SU-DHL-6 (cell line): Measurements from ENCODE around the gene NDUFB10.

Experiments
- H2AFZ ChIP-seq: fragments of 200-600 bp; sonication (generic); 2 replicates; pipeline ENCODE4 v1.6.1; 2014; ENCODE audit warnings: low read depth, mild to moderate bottlenecking, moderate library complexity, mixed read lengths, antibody characterized with exemption, low read length; ENCODE audit not compliant: severe bottlenecking
- H3F3A ChIP-seq: fragments of 200-600 bp; shearing (Covaris generic); 2 replicates; pipeline ENCODE4 v1.6.0; 2016; ENCODE audit warnings: antibody characterized with exemption, mild to moderate bottlenecking; ENCODE audit not compliant: insufficient read depth
- H3K27ac ChIP-seq: fragments of 200-600 bp; sonication (generic); 2 replicates; pipeline ENCODE4 v1.5.1; 2016; ENCODE audit warnings: low read depth, mild to moderate bottlenecking, low read length, moderate library complexity, mixed read lengths
- H3K27me3 ChIP-seq: fragments of 200-600 bp; sonication (generic), shearing (Covaris generic); 2 replicates; pipeline ENCODE4 v1.6.0; 2014; ENCODE audit warnings: mild to moderate bottlenecking, low read length
- H3K36me3 ChIP-seq: fragments of 200-600 bp; sonication (generic); 2 replicates; pipeline ENCODE4 v1.6.1; 2014; ENCODE audit warnings: mild to moderate bottlenecking, low read length, mixed read lengths
- H3K4me2 ChIP-seq: fragments of 300-600, 200-600 bp; shearing (Covaris generic), sonication (generic); 2 replicates; pipeline ENCODE4 v1.6.0; 2014; ENCODE audit warnings: low read length, low read depth, mild to moderate bottlenecking; ENCODE audit not compliant: poor library complexity, severe bottlenecking
- H3K4me3 ChIP-seq: fragments of 200-600 bp; sonication (generic); 2 replicates; pipeline ENCODE4 v1.5.1; 2014; ENCODE audit warnings: antibody characterized with exemption, low read length, mild to moderate bottlenecking, mixed read lengths; ENCODE audit not compliant: insufficient read depth, poor library complexity, severe bottlenecking
- H3K79me2 ChIP-seq: fragments of 200-600 bp; sonication (generic); 2 replicates; pipeline ENCODE4 v1.6.1; 2014; ENCODE audit warnings: mild to moderate bottlenecking, low read length, moderate library complexity; ENCODE audit not compliant: insufficient read depth
- H3K9ac ChIP-seq: fragments of 200-600 bp; sonication (generic); 2 replicates; pipeline ENCODE4 v1.7.0; 2014; ENCODE audit warnings: mild to moderate bottlenecking, low read length
- H3K9me2 ChIP-seq: fragments of 200-600 bp; sonication (generic); replicated peaks from 2 replicates; pipeline ENCODE4 v1.6.1; 2014; ENCODE audit warnings: low read length; ENCODE audit not compliant: insufficient read depth
- H3K9me3 ChIP-seq: fragments of 200-600 bp; sonication (generic); 2 replicates; pipeline ENCODE4 v1.6.1; 2014; ENCODE audit warnings: low read length, mixed read lengths; ENCODE audit not compliant: insufficient read depth
- H4K20me1 ChIP-seq: fragments of 200-600 bp; sonication (generic); 2 replicates; pipeline ENCODE4 v1.6.1; 2014; ENCODE audit warnings: low read depth, mild to moderate bottlenecking, antibody characterized with exemption, low read length, moderate library complexity, mixed read lengths
- CTCF ChIP-seq: fragments of 200-600 bp; sonication (generic); IDR thresholded peaks from one replicate; pipeline ENCODE4 v1.5.1; 2017; ENCODE audit warnings: antibody characterized with exemption, mild to moderate bottlenecking, low read length, moderate library complexity; ENCODE audit not compliant: insufficient read depth, poor library complexity, severe bottlenecking
- EZH2phosphoT487 ChIP-seq: fragments of 200-600 bp; sonication (generic), shearing (Covaris generic); conservative IDR thresholded peaks from 2 replicates; pipeline ENCODE4 v1.6.1; 2018; ENCODE audit warnings: mild to moderate bottlenecking, antibody characterized with exemption, low read length, moderate library complexity, mixed read lengths

Gene NDUFB10

GRCh38 chr16:1980030-1980769, 20.9 kb downstream of the NDUFB10 start:
- Histone ChIP-seq H3K27ac (no peak overlapping the region), H3K36me3 (no peaks in the 10 kb centered on the region), H2AFZ (no peak overlapping the region)

GRCh38 chr16:1980770-1981087, 21.4 kb downstream of the NDUFB10 start:
- Histone ChIP-seq H3K9ac (no peak overlapping the region), H3K79me2 (no peaks in the 10 kb centered on the region), H3K36me3 (no peaks in the 10 kb centered on the region), H3K9me3 (no peaks in the 10 kb centered on the region), H2AFZ (no peak overlapping the region), H3K4me2 (no peak overlapping the region), H3K27me3 (no peaks in the 10 kb centered on the region), H4K20me1 (no peaks in the 10 kb centered on the region), H3K4me3 (no peak overlapping the region), H3K9me2 (no peaks in the 10 kb centered on the region), H3K27ac (no peak overlapping the region), H3F3A (no peaks in the 10 kb centered on the region)
- TF ChIP-seq CTCF: no peak

More at GRCh38 chr16:1980030-1980769, 20.9 kb downstream of the NDUFB10 start:
- Histone ChIP-seq H3K9me2 (no peaks in the 10 kb centered on the region), H3K79me2 (no peaks in the 10 kb centered on the region), H3K9ac (no peak overlapping the region), H3K4me2 (no peak overlapping the region), H3F3A (no peaks in the 10 kb centered on the region), H3K4me3 (no peak overlapping the region), H3K27me3 (no peaks in the 10 kb centered on the region), H3K9me3 (no peaks in the 10 kb centered on the region), H4K20me1 (no peaks in the 10 kb centered on the region)
- no peak for TF ChIP-seq CTCF
- TF ChIP-seq EZH2phosphoT487: no peak

GRCh38 chr16:1981398-1981836, 22.1 kb downstream of the NDUFB10 start, which contains the start of gene NOXO1:
Gene NOXO1 (minus strand): TSS chr16:1981469. CDS start chr16:1981179, 290 bp downstream.
- Histone ChIP-seq H4K20me1 (no peaks in the 10 kb centered on the region), H2AFZ (no peak within 1 kb of the TSS), H3K79me2 (no peaks in the 10 kb centered on the region), H3K9me2 (no peaks in the 10 kb centered on the region), H3K27ac (no peak within 1 kb of the TSS), H3K4me2 (no peak within 1 kb of the TSS), H3K27me3 (no peaks in the 10 kb centered on the region), H3K9me3 (no peaks in the 10 kb centered on the region), H3F3A (no peaks in the 10 kb centered on the region), H3K4me3 (no peak within 1 kb of the TSS), H3K36me3 (no peaks in the 10 kb centered on the region), H3K9ac (no peak within 1 kb of the TSS)
- TF ChIP-seq EZH2phosphoT487 (no peak), CTCF (no peak)
